Embryonic facial prominence (tissue), 1 donor: ENCODE measurements around the gene CHGA.

Experiments used
- DNase-seq: peaks from one replicate; pipeline ENCODE4 v3.0.0-alpha.2; 2016; ENCODE audit errors: extremely low spot score

The CHGA gene

GRCh38 chr14:92980866-92981265 is 57.9 kb downstream of the CHGA start:
- DNase-seq, result no peak

DNA sequence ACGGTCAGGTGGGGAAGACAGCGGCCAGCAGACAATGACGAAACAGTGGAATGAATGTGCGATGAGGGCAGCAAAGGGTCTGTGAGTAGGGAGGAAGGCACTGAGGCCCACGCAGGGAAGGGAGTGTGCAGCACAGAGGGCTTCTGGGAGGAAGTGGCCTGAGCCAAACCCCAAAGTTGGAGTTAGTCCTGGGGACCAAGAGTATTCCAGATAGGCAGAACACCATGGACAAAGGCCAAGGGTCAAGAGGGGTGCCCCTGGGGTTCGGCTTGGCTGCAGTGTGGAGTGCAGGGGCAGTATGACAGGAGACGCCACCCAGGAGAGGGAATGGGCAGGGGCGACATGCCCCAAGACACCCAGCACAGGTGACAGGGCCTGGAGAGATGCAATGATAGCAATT is 58.8 kb downstream of the CHGA start:
- no peak for DNase-seq

GRCh38 chr14:92982956-92983355 is 60.0 kb downstream of the CHGA start:
- DNase-seq, result no peak

DNA sequence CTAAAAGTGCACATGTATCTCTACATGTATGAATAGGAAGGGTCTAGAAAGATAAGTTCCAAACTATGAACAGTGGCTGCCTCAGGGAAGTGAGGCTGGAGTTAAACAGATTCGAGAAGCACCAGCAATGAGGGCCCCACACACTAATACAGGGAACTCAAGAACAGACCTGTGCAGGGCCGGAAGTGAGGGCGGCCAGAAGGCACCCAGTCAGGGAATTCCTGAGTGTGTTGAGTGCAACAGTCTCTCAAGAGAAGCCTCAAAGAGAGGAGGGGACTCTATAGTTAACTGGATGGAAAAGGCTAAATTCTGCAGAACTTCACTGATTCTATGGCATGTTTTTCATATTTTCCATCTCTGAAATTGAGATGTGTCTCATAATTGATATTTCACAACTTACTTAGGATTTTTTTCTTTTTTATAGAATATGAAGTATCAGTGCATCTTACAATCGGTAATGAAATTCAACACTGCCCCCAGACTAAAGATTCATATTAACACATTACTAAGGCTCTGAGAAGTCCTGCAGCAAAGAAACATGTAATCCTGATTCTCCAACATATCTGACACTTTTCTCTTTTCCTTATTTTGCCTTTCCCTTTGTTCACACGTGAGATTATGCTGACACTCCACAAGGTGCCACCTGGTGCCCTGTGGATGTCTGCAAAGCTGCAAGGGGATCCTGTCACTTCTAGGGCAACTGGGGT is 61.3 kb downstream of the CHGA start:
- DNase-seq, result no peak
